Hepatocyte (in vitro differentiated cells): Measurements from ENCODE around the gene EXOC4. TPM values are rescaled to one million over a fixed set of nuclear protein-coding genes. Genes with fewer than 3 reads are reported as not detected.
A peak's percentile ranks its signal among the peaks of the same experiment; 100 is the strongest.

Experiments
- DNase-seq: peaks from one replicate; pipeline ENCODE4 v3.0.0-alpha.2; 2016; ENCODE audit warnings: low spot score
- H2AFZ ChIP-seq: fragments of 200-600 bp; sonication (generic); 2 replicates; pipeline ENCODE4 v1.6.0; 2016; ENCODE audit warnings: antibody characterized with exemption, mild to moderate bottlenecking
- H3K27ac ChIP-seq: fragments of 200-600 bp; sonication (generic); 2 replicates; pipeline ENCODE4 v1.5.1; 2016; ENCODE audit warnings: mild to moderate bottlenecking
- H3K27me3 ChIP-seq: fragments of 200-600 bp; sonication (generic); 2 replicates; pipeline ENCODE4 v1.6.1; 2016
- H3K36me3 ChIP-seq: fragments of 200-600 bp; sonication (generic); replicated peaks from 2 replicates; pipeline ENCODE4 v1.5.1; 2016; ENCODE audit warnings: low read depth; ENCODE audit not compliant: insufficient read depth
- H3K4me1 ChIP-seq: fragments of 200-600 bp; sonication (generic); 2 replicates; pipeline ENCODE4 v1.5.1; 2016; ENCODE audit warnings: mild to moderate bottlenecking, moderate library complexity; ENCODE audit not compliant: insufficient read depth
- H3K4me2 ChIP-seq: fragments of 200-600 bp; sonication (generic); 2 replicates; pipeline ENCODE4 v1.6.0; 2016
- H3K4me3 ChIP-seq: fragments of 200-600 bp; sonication (generic); 2 replicates; pipeline ENCODE4 v1.5.1; 2016; ENCODE audit warnings: mild to moderate bottlenecking
- H3K79me2 ChIP-seq: fragments of 200-600 bp; sonication (generic); 2 replicates; pipeline ENCODE4 v1.6.0; 2017; ENCODE audit warnings: mild to moderate bottlenecking
- H3K9me2 ChIP-seq: fragments of 200-600 bp; sonication (generic); replicated peaks from 2 replicates; pipeline ENCODE4 v1.6.0; 2017; ENCODE audit warnings: mild to moderate bottlenecking; ENCODE audit not compliant: insufficient read depth
- H3K9me3 ChIP-seq: fragments of 200-600 bp; sonication (generic); 2 replicates; pipeline ENCODE4 v1.5.1; 2016; ENCODE audit warnings: low read depth, mild to moderate bottlenecking
- H4K20me1 ChIP-seq: fragments of 200-600 bp; sonication (generic); 2 replicates; pipeline ENCODE4 v1.6.0; 2016; ENCODE audit warnings: mild to moderate bottlenecking; ENCODE audit not compliant: insufficient read depth, poor library complexity, severe bottlenecking
- EZH2 ChIP-seq: fragments of 200-600 bp; sonication (generic); IDR thresholded peaks from 2 replicates; pipeline ENCODE4 v1.6.1; 2016; ENCODE audit warnings: antibody characterized with exemption, mild to moderate bottlenecking, borderline replicate concordance
- EZH2phosphoT487 ChIP-seq: fragments of 200-600 bp; sonication (generic); IDR thresholded peaks from one replicate; pipeline ENCODE4 v1.6.1; 2018; ENCODE audit warnings: antibody characterized with exemption, mild to moderate bottlenecking, low read depth, moderate library complexity; ENCODE audit not compliant: unreplicated experiment, severe bottlenecking
- WGBS: methylation state at CpG from one replicate; pipeline ENCODE4 v1.1.6; 2016; ENCODE audit warnings: low lambda C conversion rate; ENCODE audit errors: missing lambda C conversion rate; 5-methylcytosine and 5-hydroxymethylcytosine counted together
- polyA plus RNA-seq: library from polyadenylated mRNA; unstranded; fragments of >200 nt; fragmentation: Nextera tagmentation; extraction: Ambion mirVana; gene quantifications from 2 replicates; pipeline ENCODE4 v1.2.1, GENCODE V29; 2016
- total RNA-seq: library from RNA; depleted of rRNA; stranded (reverse); fragments of >200 nt; gene quantifications from 2 replicates; pipeline ENCODE4 v1.2.3, GENCODE V29; 2014
- TF ChIP-seq, protein P1 (sequence below): fragments of 200-600 bp; sonication (generic); IDR thresholded peaks from 2 replicates; pipeline ENCODE4 v1.5.1; 2016; ENCODE audit warnings: antibody characterized with exemption, mild to moderate bottlenecking; ENCODE audit not compliant: poor library complexity

The EXOC4 gene
- total and polyA plus RNA-seq, 2 experiments from 2014 or later = 34.8 to 56.1 TPM

DNA sequence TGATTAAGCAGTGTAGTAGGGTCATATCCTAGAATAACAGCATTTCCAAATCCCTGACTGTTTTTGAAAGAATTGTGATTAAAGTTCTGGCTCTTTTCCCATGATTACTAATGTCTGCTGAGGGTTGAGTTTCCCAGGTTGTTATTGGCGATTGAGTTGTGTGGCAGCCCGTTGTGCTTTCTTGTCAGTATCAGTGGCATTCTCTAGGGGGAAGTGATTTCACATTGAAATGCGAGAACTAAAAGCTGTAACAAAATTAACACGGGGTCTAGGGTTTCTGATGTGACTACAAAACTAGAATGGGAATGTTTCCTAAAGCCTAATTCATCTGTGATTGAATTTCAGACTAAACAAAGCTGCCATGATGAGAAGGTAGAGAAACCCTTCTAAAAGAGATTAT lies 349.4 kb downstream of the EXOC4 start:
- 81% methylated on average over 4 of the region's 4 CpGs for WGBS
- no peak for DNase-seq
- H3K4me2 ChIP-seq = no peak overlapping the region

DNA sequence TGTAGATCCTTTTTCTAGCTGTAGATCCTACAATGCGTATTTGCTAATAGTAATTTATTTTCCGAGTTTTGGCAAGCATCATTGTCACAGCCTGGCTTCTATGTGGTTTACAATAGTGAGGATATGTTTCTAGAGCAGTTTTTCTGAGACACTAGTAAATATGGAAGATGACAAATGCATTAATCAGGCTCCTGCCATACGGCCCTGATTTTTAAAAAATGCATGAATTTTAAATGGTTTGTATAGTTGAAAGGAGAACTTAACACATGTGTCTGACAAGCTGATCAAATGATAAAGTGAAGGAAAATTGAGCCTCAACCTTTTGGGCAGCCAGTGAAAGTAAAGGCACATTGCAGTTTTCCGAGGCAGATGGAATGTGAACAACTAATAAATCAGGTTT lies 354.1 kb downstream of the EXOC4 start:
- Histone ChIP-seq H3K27me3 (no peaks in the 10 kb centered on the region), H4K20me1 (no peaks in the 10 kb centered on the region), H3K4me2 (no peak overlapping the region), H3K9me3 (no peaks in the 10 kb centered on the region), H3K79me2 (no peaks in the 10 kb centered on the region), H3K4me3 (no peak overlapping the region), H2AFZ (no peak overlapping the region), H3K4me1 (peaks cover 5% of the 10 kb centered on the region), H3K36me3 (no peaks in the 10 kb centered on the region), H3K27ac (no peak overlapping the region), H3K9me2 (no peaks in the 10 kb centered on the region)
- no peak for DNase-seq
- TF ChIP-seq EZH2 = no peak
- 86% methylated on average over 4 of the region's 4 CpGs for WGBS

More for the DNA sequence above, 349.4 kb downstream of the EXOC4 start:
- H4K20me1 ChIP-seq = no peaks in the 10 kb centered on the region
- no peaks in the 10 kb centered on the region for H3K4me1 ChIP-seq
- no peaks in the 10 kb centered on the region for H3K79me2 ChIP-seq
- H3K4me3 ChIP-seq = no peak overlapping the region
- H3K9me3 ChIP-seq = no peaks in the 10 kb centered on the region
- no peak overlapping the region for H2AFZ ChIP-seq
- TF ChIP-seq, protein P1, sequence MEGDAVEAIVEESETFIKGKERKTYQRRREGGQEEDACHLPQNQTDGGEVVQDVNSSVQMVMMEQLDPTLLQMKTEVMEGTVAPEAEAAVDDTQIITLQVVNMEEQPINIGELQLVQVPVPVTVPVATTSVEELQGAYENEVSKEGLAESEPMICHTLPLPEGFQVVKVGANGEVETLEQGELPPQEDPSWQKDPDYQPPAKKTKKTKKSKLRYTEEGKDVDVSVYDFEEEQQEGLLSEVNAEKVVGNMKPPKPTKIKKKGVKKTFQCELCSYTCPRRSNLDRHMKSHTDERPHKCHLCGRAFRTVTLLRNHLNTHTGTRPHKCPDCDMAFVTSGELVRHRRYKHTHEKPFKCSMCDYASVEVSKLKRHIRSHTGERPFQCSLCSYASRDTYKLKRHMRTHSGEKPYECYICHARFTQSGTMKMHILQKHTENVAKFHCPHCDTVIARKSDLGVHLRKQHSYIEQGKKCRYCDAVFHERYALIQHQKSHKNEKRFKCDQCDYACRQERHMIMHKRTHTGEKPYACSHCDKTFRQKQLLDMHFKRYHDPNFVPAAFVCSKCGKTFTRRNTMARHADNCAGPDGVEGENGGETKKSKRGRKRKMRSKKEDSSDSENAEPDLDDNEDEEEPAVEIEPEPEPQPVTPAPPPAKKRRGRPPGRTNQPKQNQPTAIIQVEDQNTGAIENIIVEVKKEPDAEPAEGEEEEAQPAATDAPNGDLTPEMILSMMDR = no peak
- TF ChIP-seq EZH2phosphoT487 (no peak), EZH2 (no peak)
- H3K27me3 ChIP-seq = no peaks in the 10 kb centered on the region
- no peaks in the 10 kb centered on the region for H3K36me3 ChIP-seq
- no peak overlapping the region for H3K27ac ChIP-seq
- no peaks in the 10 kb centered on the region for H3K9me2 ChIP-seq

DNA sequence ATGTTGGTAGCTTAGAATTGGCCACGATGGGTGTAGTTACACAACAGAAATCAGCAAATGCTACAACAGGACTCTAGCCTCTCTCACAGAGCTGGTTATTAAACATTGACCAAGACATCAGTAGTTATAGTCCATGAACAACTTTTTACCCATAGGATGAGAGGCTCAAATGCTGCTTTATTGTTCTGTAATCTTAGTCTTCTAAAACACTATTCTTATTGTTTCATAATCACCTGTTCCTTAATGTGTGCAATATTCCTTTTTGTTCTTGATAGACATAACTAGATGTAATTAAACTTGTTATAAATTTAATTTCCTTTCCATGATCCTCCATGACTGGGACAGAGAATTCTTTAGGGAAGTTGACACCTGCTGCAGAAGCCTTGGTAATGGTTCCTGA lies 356.9 kb downstream of the EXOC4 start:
- H3K27me3 ChIP-seq = no peaks in the 10 kb centered on the region
- no peaks in the 10 kb centered on the region for H3K36me3 ChIP-seq
- peak overlapping the region; percentile 25 for H3K4me2 ChIP-seq
- peaks cover 5% of the 10 kb centered on the region for H3K4me1 ChIP-seq
- no peaks in the 10 kb centered on the region for H4K20me1 ChIP-seq
- WGBS = 61% methylated on average over 1 of the region's 1 CpG
- H3K9me3 ChIP-seq = no peaks in the 10 kb centered on the region
- DNase-seq = peak; percentile 9
- H3K4me3 ChIP-seq = no peak overlapping the region
- no peak overlapping the region for H2AFZ ChIP-seq
- H3K79me2 ChIP-seq = no peaks in the 10 kb centered on the region
- H3K9me2 ChIP-seq = no peaks in the 10 kb centered on the region
- TF ChIP-seq EZH2phosphoT487 (no peak), EZH2 (no peak)
- TF ChIP-seq, protein P1 = no peak
- H3K27ac ChIP-seq = peak overlapping the region; percentile 65

DNA sequence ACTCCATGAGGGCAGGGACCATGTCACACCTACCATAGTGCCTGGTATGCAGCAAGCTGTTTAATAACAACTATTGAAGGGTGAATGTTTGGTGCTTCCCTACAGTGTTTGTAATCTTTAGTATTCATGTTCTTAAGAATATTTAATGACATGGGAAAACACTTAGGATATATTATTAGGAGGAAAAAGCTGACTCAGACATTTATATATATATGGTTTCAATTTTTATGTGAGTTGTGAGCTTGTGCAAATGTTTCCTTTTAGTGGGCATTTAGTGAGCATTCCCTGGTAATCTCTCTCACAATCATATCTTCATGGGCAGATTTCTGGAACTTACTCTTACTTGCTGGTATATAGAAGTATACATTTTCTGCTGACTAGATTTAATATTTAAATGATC lies 359.1 kb downstream of the EXOC4 start:
- H3K4me1 ChIP-seq = peaks cover 5% of the 10 kb centered on the region
- no peaks in the 10 kb centered on the region for H3K9me2 ChIP-seq
- H4K20me1 ChIP-seq = no peaks in the 10 kb centered on the region
- no peak overlapping the region for H3K27ac ChIP-seq
- DNase-seq = no peak
- no peak overlapping the region for H3K4me2 ChIP-seq
- no peaks in the 10 kb centered on the region for H3K9me3 ChIP-seq
- no peaks in the 10 kb centered on the region for H3K79me2 ChIP-seq
- H3K36me3 ChIP-seq = no peaks in the 10 kb centered on the region
- no peak overlapping the region for H2AFZ ChIP-seq
- TF ChIP-seq EZH2phosphoT487 (no peak), EZH2 (no peak)
- TF ChIP-seq, protein P1 = no peak
- no peaks in the 10 kb centered on the region for H3K27me3 ChIP-seq
- H3K4me3 ChIP-seq = no peak overlapping the region
